HepG2 (cell line): ENCODE measurements around the gene LSM12. TPM values are rescaled to one million over a fixed set of nuclear protein-coding genes. Genes with fewer than 3 reads are reported as not detected.

ENCODE experiments used
- FOXA1 ChIP-seq, 2 experiments: fragments of 450-650 bp in 1 of 2; sonication (generic) in 1 of 2; formaldehyde crosslinking in 1 of 2; IDR thresholded peaks; 2 replicates each; pipeline versions ENCODE4 v1.4.0 to v1.6.1; 2016 to 2020; ENCODE audit warnings: missing genetic modification reagents in 1 of 2
- FOXJ3 ChIP-seq: sonication (generic); formaldehyde crosslinking; IDR thresholded peaks from 2 replicates; pipeline ENCODE4 v1.4.0; 2020; ENCODE audit warnings: missing genetic modification reagents, mild to moderate bottlenecking, borderline replicate concordance
- FOXK1 ChIP-seq: sonication (generic); formaldehyde crosslinking; IDR thresholded peaks from 2 replicates; pipeline ENCODE4 v1.4.0; 2020; ENCODE audit warnings: low read depth, missing genetic modification reagents, borderline replicate concordance
- MED8 ChIP-seq: sonication (generic); formaldehyde crosslinking; IDR thresholded peaks from 2 replicates; pipeline ENCODE4 v1.8.1; 2023; ENCODE audit warnings: mild to moderate bottlenecking, missing genetic modification reagents; ENCODE audit not compliant: insufficient replicate concordance
- MXD4 ChIP-seq: IDR thresholded peaks from 2 replicates; pipeline ENCODE4 v1.6.1; 2016; ENCODE audit warnings: mild to moderate bottlenecking, missing biosample characterization, missing genetic modification reagents
- MZF1 ChIP-seq: sonication (generic); formaldehyde crosslinking; IDR thresholded peaks from 2 replicates; pipeline ENCODE4 v1.8.1; 2023; ENCODE audit warnings: mild to moderate bottlenecking, missing genetic modification reagents, borderline replicate concordance
- PCBP1 ChIP-seq: fragments of 200-400 bp; formaldehyde crosslinking; IDR thresholded peaks from 2 replicates; pipeline ENCODE4 v1.6.1; 2017; ENCODE audit warnings: mild to moderate bottlenecking, low read depth, low read length, borderline replicate concordance
- ZNF10 ChIP-seq: sonication (generic); formaldehyde crosslinking; IDR thresholded peaks from 2 replicates; pipeline ENCODE4 v1.4.0; 2020; ENCODE audit warnings: mild to moderate bottlenecking, low read depth, missing genetic modification reagents, borderline replicate concordance
- ZNF343 ChIP-seq: sonication (generic); formaldehyde crosslinking; IDR thresholded peaks from 2 replicates; pipeline ENCODE4 v1.4.0; 2020; ENCODE audit warnings: mild to moderate bottlenecking, missing genetic modification reagents
- ZNF556 ChIP-seq: sonication (generic); formaldehyde crosslinking; IDR thresholded peaks from 2 replicates; pipeline ENCODE4 v1.4.0; 2020; ENCODE audit warnings: mild to moderate bottlenecking, missing genetic modification reagents, borderline replicate concordance
- ZNF616 ChIP-seq: sonication (generic); formaldehyde crosslinking; IDR thresholded peaks from 2 replicates; pipeline ENCODE4 v1.5.0; 2020; ENCODE audit warnings: low read depth, mild to moderate bottlenecking, missing genetic modification reagents
- ZNF644 ChIP-seq: IDR thresholded peaks from 2 replicates; pipeline ENCODE4 v1.6.1; 2016; ENCODE audit warnings: low read depth
- ZNF652 ChIP-seq: IDR thresholded peaks from 2 replicates; pipeline ENCODE4 v1.6.1; 2016; ENCODE audit warnings: low read depth, borderline replicate concordance
- ZNF660 ChIP-seq: sonication (generic); formaldehyde crosslinking; IDR thresholded peaks from 2 replicates; pipeline ENCODE4 v1.5.1; 2020; ENCODE audit warnings: mild to moderate bottlenecking, low read depth, missing genetic modification reagents, borderline replicate concordance
- ZNF878 ChIP-seq: sonication (generic); formaldehyde crosslinking; IDR thresholded peaks from 2 replicates; pipeline ENCODE4 v1.8.1; 2023; ENCODE audit warnings: mild to moderate bottlenecking, missing genetic modification reagents, moderate library complexity
- polyA plus RNA-seq, 8 experiments: library from polyadenylated mRNA; depleted of rRNA in 3 of 8; stranded (reverse) in 7 of 8; unstranded in 1 of 8; fragments of >200 nt; fragmentation: Illumina TruSeq in 4 of 8; extraction: Trizol in 4 of 8; gene quantifications; 2 replicates each; pipeline versions ENCODE4 v1.2.1 to v1.2.3, GENCODE V29; 2011 to 2016; ENCODE audit warnings: low read depth in 4 of 8, missing spikeins in 1 of 8, mixed read lengths in 1 of 8; ENCODE audit not compliant: insufficient read depth in 1 of 8
- total RNA-seq, 5 experiments: library from RNA; depleted of rRNA; stranded (reverse); fragments of >200 nt; fragmentation: Illumina TruSeq; extraction: Trizol; gene quantifications; 2 replicates each; pipeline ENCODE4 v1.2.3, GENCODE V29; 2016; ENCODE audit warnings: low read depth in 1 of 5
- TF ChIP-seq, protein P1 (sequence below): sonication (generic); formaldehyde crosslinking; IDR thresholded peaks from 2 replicates; pipeline ENCODE4 v1.5.1; 2020; ENCODE audit warnings: missing genetic modification reagents, mild to moderate bottlenecking, borderline replicate concordance
- TF ChIP-seq, protein P2 (sequence below): sonication (generic); formaldehyde crosslinking; conservative IDR thresholded peaks from 2 replicates; pipeline ENCODE4 v1.4.0; 2020; ENCODE audit warnings: missing genetic modification reagents
- TF ChIP-seq, protein P3 (sequence below): sonication (generic); formaldehyde crosslinking; IDR thresholded peaks from 2 replicates; pipeline ENCODE4 v1.4.0; 2020; ENCODE audit warnings: missing genetic modification reagents
- TF ChIP-seq, protein P4 (sequence below): sonication (generic); formaldehyde crosslinking; IDR thresholded peaks from 2 replicates; pipeline ENCODE4 v1.4.0; 2020; ENCODE audit warnings: mild to moderate bottlenecking, missing genetic modification reagents

Gene LSM12
- total and polyA plus RNA-seq, 2 of the 13 experiments (the other 11 are each of a cell fraction or from before 2014, with no cell fraction given), result 52.8 to 55.7 TPM

DNA sequence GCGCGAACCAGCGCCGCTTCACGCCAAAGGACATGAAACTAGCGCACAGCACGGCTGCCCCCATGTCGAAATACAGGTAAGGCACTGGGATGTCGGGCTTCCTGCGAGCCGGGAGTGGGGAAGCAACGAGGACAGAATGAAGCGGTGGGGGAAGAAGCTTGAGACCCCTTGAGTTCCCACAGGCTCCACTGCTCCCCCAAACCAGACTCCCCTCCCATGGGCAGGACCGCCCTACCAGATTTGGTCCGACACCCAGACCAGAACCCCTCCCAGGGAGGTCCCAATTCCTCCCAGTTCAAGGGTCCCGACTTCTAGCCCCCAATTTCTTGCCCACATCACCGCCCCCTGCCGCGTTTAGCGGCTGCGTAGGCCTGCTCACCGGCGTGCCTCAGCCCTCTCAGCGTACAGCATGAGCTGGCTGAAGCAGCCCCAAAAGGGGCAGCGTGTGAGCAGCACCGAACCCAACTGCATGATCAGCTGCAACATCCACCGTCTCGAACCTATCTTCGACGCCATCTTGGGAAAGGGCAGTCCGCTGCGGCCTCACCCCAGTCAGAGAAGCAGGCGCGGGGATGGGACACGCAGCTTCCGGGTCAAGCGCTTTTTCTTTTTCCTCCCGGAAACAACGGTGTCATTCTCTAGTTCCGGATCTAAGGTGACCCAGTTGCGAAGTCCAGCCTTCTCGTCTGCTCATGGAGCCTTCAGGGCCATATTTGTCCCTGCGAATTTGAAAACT, 51.9 kb downstream of the LSM12 start, which contains the start of gene TMEM101 (continued):
- TF ChIP-seq MZF1 (peak; percentile 98), PCBP1 (0 out of 2 replicates have a peak, but pooled peaks have one; percentile 80), MXD4 (peak; percentile 91), ZNF652 (no peak), ZNF878 (CRISPR knock-in tag) (no peak), ZNF556 (peak; percentile 99), ZNF343 (CRISPR knock-in tag) (peak; percentile 92; the same call in 1 of the 2 replicates), FOXK1 (CRISPR knock-in tag) (peak; percentile 94), MED8 (peak; percentile 73), ZNF644 (CRISPR knock-in tag) (peak; percentile 57; the same call in 1 of the 2 replicates), ZNF616 (CRISPR knock-in tag) (peak; percentile 87), ZNF660 (CRISPR knock-in tag) (0 out of 2 replicates have a peak, but pooled peaks have one; percentile 45), FOXA1 (IDR thresholded peaks at IDR 0.05) (no peak), FOXA1 (CRISPR knock-in tag; IDR thresholded peaks at IDR 0.05) (peak; percentile 60; the same call in 1 of the 2 replicates), ZNF10 (CRISPR knock-in tag) (no peak), FOXJ3 (CRISPR knock-in tag) (peak; percentile 73)
- TF ChIP-seq, protein P1, sequence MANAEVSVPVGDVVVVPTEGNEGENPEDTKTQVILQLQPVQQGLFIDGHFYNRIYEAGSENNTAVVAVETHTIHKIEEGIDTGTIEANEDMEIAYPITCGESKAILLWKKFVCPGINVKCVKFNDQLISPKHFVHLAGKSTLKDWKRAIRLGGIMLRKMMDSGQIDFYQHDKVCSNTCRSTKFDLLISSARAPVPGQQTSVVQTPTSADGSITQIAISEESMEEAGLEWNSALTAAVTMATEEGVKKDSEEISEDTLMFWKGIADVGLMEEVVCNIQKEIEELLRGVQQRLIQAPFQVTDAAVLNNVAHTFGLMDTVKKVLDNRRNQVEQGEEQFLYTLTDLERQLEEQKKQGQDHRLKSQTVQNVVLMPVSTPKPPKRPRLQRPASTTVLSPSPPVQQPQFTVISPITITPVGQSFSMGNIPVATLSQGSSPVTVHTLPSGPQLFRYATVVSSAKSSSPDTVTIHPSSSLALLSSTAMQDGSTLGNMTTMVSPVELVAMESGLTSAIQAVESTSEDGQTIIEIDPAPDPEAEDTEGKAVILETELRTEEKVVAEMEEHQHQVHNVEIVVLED (CRISPR knock-in tag), result peak; percentile 92
- TF ChIP-seq, protein P2, sequence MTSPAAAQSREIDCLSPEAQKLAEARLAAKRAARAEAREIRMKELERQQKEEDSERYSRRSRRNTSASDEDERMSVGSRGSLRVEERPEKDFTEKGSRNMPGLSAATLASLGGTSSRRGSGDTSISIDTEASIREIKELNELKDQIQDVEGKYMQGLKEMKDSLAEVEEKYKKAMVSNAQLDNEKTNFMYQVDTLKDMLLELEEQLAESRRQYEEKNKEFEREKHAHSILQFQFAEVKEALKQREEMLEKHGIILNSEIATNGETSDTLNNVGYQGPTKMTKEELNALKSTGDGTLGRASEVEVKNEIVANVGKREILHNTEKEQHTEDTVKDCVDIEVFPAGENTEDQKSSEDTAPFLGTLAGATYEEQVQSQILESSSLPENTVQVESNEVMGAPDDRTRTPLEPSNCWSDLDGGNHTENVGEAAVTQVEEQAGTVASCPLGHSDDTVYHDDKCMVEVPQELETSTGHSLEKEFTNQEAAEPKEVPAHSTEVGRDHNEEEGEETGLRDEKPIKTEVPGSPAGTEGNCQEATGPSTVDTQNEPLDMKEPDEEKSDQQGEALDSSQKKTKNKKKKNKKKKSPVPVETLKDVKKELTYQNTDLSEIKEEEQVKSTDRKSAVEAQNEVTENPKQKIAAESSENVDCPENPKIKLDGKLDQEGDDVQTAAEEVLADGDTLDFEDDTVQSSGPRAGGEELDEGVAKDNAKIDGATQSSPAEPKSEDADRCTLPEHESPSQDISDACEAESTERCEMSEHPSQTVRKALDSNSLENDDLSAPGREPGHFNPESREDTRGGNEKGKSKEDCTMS (CRISPR knock-in tag), result no peak
- TF ChIP-seq, protein P3, sequence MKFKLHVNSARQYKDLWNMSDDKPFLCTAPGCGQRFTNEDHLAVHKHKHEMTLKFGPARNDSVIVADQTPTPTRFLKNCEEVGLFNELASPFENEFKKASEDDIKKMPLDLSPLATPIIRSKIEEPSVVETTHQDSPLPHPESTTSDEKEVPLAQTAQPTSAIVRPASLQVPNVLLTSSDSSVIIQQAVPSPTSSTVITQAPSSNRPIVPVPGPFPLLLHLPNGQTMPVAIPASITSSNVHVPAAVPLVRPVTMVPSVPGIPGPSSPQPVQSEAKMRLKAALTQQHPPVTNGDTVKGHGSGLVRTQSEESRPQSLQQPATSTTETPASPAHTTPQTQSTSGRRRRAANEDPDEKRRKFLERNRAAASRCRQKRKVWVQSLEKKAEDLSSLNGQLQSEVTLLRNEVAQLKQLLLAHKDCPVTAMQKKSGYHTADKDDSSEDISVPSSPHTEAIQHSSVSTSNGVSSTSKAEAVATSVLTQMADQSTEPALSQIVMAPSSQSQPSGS (CRISPR knock-in tag), result peak; percentile 96
- TF ChIP-seq, protein P4, sequence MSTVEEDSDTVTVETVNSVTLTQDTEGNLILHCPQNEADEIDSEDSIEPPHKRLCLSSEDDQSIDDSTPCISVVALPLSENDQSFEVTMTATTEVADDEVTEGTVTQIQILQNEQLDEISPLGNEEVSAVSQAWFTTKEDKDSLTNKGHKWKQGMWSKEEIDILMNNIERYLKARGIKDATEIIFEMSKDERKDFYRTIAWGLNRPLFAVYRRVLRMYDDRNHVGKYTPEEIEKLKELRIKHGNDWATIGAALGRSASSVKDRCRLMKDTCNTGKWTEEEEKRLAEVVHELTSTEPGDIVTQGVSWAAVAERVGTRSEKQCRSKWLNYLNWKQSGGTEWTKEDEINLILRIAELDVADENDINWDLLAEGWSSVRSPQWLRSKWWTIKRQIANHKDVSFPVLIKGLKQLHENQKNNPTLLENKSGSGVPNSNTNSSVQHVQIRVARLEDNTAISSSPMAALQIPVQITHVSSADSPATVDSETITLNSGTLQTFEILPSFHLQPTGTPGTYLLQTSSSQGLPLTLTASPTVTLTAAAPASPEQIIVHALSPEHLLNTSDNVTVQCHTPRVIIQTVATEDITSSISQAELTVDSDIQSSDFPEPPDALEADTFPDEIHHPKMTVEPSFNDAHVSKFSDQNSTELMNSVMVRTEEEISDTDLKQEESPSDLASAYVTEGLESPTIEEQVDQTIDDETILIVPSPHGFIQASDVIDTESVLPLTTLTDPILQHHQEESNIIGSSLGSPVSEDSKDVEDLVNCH, result peak; percentile 80; the same call in 1 of the 2 replicates
